ENCODE results near the gene ELMOD3. TPM values are rescaled to one million over a fixed set of nuclear protein-coding genes. Genes with fewer than 3 reads are reported as not detected.
A peak's percentile ranks its signal among the peaks of the same experiment; 100 is the strongest.

Gene ELMOD3
- total RNA-seq (2011; cell fraction: chromatin; rRNA removed; ENCODE audit: low replicate concordance), result 51.6 and 62.7 TPM in 2 replicates
- total RNA-seq (2011; cell fraction: nucleolus; rRNA removed), result 34.3 and 36.0 TPM in 2 replicates
- 37.3 and 43.5 TPM in 2 replicates for total RNA-seq (2011; cell fraction: nucleoplasm; rRNA removed)
- 6.2 and 9.8 TPM in 2 replicates for total RNA-seq (2014; rRNA removed)
- 10.5 and 11.6 TPM in 2 replicates for total RNA-seq (2014; rRNA removed; fragmentation: Illumina TruSeq; extraction: Trizol)
- 12.4 and 14.5 TPM in 2 replicates for total RNA-seq (2015; rRNA removed; fragmentation: Illumina TruSeq; extraction: Trizol)
- total RNA-seq (2021), result 7.8 and 9.2 TPM in 2 replicates
- 14.5 and 18.7 TPM in 2 replicates for polyA plus RNA-seq (2011; rRNA removed)
- polyA plus RNA-seq (2011; cell fraction: cytosol; rRNA removed), result 11.4 and 12.2 TPM in 2 replicates
- polyA plus RNA-seq (2011; cell fraction: nucleus; rRNA removed), result 29.7 and 49.5 TPM in 2 replicates
- polyA plus RNA-seq (2012), result 8.8 and 16.0 TPM in 2 replicates
- 11.1 and 14.3 TPM in 2 replicates for polyA plus RNA-seq (2014; fragmentation: Illumina TruSeq; extraction: Trizol)
- 1 to 10 TPM; 2.7 to 6.4 TPM for polyA plus RNA-seq (2014; fragmentation: Nextera tagmentation; extraction: Ambion mirVana)
- 14.5 and 14.6 TPM in 2 replicates for polyA plus RNA-seq (2014; rRNA removed)
- 11.0 and 17.1 TPM in 2 replicates for polyA minus RNA-seq (2011; rRNA and poly(A)+ RNA removed)
- 2.5 and 4.8 TPM in 2 replicates for polyA minus RNA-seq (2011; cell fraction: cytosol; rRNA and poly(A)+ RNA removed)
- polyA minus RNA-seq (2011; cell fraction: nucleus; rRNA and poly(A)+ RNA removed), result 11.9 and 12.7 TPM in 2 replicates
- Bru-seq, nascent RNA, result percentile 63 among the genes with signal in this experiment
- BruChase-seq, experiment 1, labeled RNA remaining after a 2-hour chase, result percentile 65 among the genes with signal in this experiment
- BruChase-seq, experiment 2, labeled RNA remaining after a 6-hour chase, result percentile 66 among the genes with signal in this experiment
- long read RNA-seq, experiment 1, partial matches to known transcripts, result 6 of 26 reads
- long read RNA-seq, experiment 1, other reads (novel, unspliced or antisense), result 16 of 26 reads
- long read RNA-seq, experiment 2, partial matches to known transcripts, result 4 of 8 reads
- long read RNA-seq, experiment 2, other reads (novel, unspliced or antisense), result 3 of 8 reads
- long read RNA-seq, experiment 3, partial matches to known transcripts, result 0 of 4 reads
- long read RNA-seq, experiment 3, other reads (novel, unspliced or antisense), result 3 of 4 reads

- intact Hi-C loops (cut with micrococcal nuclease) (loop anchor here (1.0 kb wide), 1 partner anchor 25 kb away; no protein-coding TSS in a partner anchor), in situ Hi-C loops (cut with MboI) (no loop called here)
- peak; percentile 99 for FAIRE-seq
- no peaks in the 10 kb centered on the region for H3K9me3 ChIP-seq (replicated peaks; ENCODE audit: control insufficient read depth, insufficient read depth, low read depth, low read length)
- BruUV-seq (replicated peaks), result no TSS peak
- ChIA-PET CTCF (ENCODE audit: low intra/inter-chr PET ratio) (no interaction called here), POLR2A (interaction anchor here (0.6 to 2.5 kb wide), 18 partner anchors 9 to 369 kb away, joined by 3 to 15 read pairs (median 6); partner anchors contain the start of genes MAT2A, RNF181 and TGOLN2)
- no peaks in the 10 kb centered on the region for H3K27me3 ChIP-seq (ENCODE audit: control insufficient read depth in 2 of 2, insufficient read depth in 2 of 2, low read length in 2 of 2)
- H3K4me1 ChIP-seq (replicated peaks in 1 of 2; ENCODE audit: control insufficient read depth in 2 of 2, insufficient read depth in 2 of 2, low read length in 2 of 2), result peaks cover 9 to 15% of the 10 kb centered on the region in 2 experiments
- peak; percentile 96 to 99 (median 96) for DNase-seq (ENCODE audit: extremely low read depth in 1 of 4, low spot score in 3 of 4)
- H3K36me3 ChIP-seq (ENCODE audit: control insufficient read depth, insufficient read depth, low read length), result peaks cover 53% of the 10 kb centered on the region; the same call in 2 of the 3 replicates
- peaks cover 32% of the 10 kb centered on the region for H3K79me2 ChIP-seq (ENCODE audit: control insufficient read depth, insufficient read depth, low read length)
- H3K4me3 ChIP-seq, result peak within 1 kb of the TSS; percentile 83
- under 1% methylated on average over 42 of the region's 42 CpGs for WGBS (ENCODE audit: insufficient coverage, low coverage, missing lambda C conversion rate)
- H4K20me1 ChIP-seq (replicated peaks; ENCODE audit: control insufficient read depth, insufficient read depth, low read length), result no peaks in the 10 kb centered on the region
- peak within 1 kb of the TSS; percentile 100 for H3K4me2 ChIP-seq (ENCODE audit: insufficient read depth, low read length)
- H2AFZ ChIP-seq (ENCODE audit: low read depth, low read length), result peak within 1 kb of the TSS; percentile 97
- peak within 1 kb of the TSS; percentile 84 for H3K27ac ChIP-seq (ENCODE audit: extremely low read depth, low read depth, low read length)
- peak; percentile 98 for ATAC-seq
- H3K9me1 ChIP-seq (ENCODE audit: control insufficient read depth, insufficient read depth, low read length), result no peaks in the 10 kb centered on the region
- peak within 1 kb of the TSS; percentile 91 to 94 for H3K9ac ChIP-seq (ENCODE audit: insufficient read depth in 1 of 2, low read depth in 2 of 2, low read length in 2 of 2)
- TF ChIP-seq E2F3 (CRISPR knock-in tag; IDR thresholded peaks at IDR 0.05) (no peak), PTBP1 (IDR thresholded peaks at IDR 0.05; ENCODE audit: low read depth, low read length) (no peak), LEF1 (IDR thresholded peaks at IDR 0.05) (no peak), BCL6 (CRISPR knock-in tag; IDR thresholded peaks at IDR 0.05) (no peak), CBFA2T2 (conservative IDR thresholded peaks at IDR 0.05) (no peak), ELF4 (CRISPR knock-in tag; IDR thresholded peaks at IDR 0.05) (0 out of 2 replicates have a peak, but pooled peaks have one; percentile 45), YBX1 (IDR thresholded peaks at IDR 0.05) (no peak), RAD51 (IDR thresholded peaks at IDR 0.05; ENCODE audit: borderline replicate concordance, low read depth) (no peak), NFYB (IDR thresholded peaks at IDR 0.05; ENCODE audit: extremely low read depth, insufficient read length) (peak; percentile 69), LCOR (CRISPR knock-in tag; IDR thresholded peaks at IDR 0.05) (peak; percentile 99), CLOCK (CRISPR knock-in tag; IDR thresholded peaks at IDR 0.05; ENCODE audit: borderline replicate concordance) (no peak), TRIM24 (IDR thresholded peaks at IDR 0.05) (no peak; a peak in 1 of 4 replicates), MAFF (IDR thresholded peaks at IDR 0.05; ENCODE audit: low read length) (no peak)
- TF ChIP-seq, protein P1, sequence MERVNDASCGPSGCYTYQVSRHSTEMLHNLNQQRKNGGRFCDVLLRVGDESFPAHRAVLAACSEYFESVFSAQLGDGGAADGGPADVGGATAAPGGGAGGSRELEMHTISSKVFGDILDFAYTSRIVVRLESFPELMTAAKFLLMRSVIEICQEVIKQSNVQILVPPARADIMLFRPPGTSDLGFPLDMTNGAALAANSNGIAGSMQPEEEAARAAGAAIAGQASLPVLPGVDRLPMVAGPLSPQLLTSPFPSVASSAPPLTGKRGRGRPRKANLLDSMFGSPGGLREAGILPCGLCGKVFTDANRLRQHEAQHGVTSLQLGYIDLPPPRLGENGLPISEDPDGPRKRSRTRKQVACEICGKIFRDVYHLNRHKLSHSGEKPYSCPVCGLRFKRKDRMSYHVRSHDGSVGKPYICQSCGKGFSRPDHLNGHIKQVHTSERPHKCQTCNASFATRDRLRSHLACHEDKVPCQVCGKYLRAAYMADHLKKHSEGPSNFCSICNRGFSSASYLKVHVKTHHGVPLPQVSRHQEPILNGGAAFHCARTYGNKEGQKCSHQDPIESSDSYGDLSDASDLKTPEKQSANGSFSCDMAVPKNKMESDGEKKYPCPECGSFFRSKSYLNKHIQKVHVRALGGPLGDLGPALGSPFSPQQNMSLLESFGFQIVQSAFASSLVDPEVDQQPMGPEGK (CRISPR knock-in tag; IDR thresholded peaks at IDR 0.05; ENCODE audit: borderline replicate concordance), result no peak
These were observed at the start of gene ELMOD3, which contains the start of gene RETSAT for GRCh38 chr2:85354286-85355072. ELMOD3 (plus strand) TSS chr2:85354769; CDS start chr2:85357199, 2,430 bp downstream. RETSAT (minus strand) TSS chr2:85354528; CDS start chr2:85354507, 21 bp downstream.

Measured in K562 (cell line).